Astrocyte (in vitro differentiated cells and primary cell): ENCODE data around the gene TRIM59. TPM values are rescaled to one million over a fixed set of nuclear protein-coding genes. Genes with fewer than 3 reads are reported as not detected.
A peak's percentile ranks its signal among the peaks of the same experiment; 100 is the strongest.

Experiments
- DNase-seq: peaks from one replicate; pipeline ENCODE4 v3.0.0-alpha.2; 2010; ENCODE audit warnings: low read depth
- FAIRE-seq: peaks from 2 replicates; lab custom pipeline; 2011; peaks lifted over from hg19 to GRCh38; lab: Jason Lieb, UNC
- H2AFZ ChIP-seq: 2 replicates; pipeline ENCODE4 v1.6.0; 2012; ENCODE audit warnings: low read depth, low read length, inconsistent platforms
- H3K27ac ChIP-seq: 2 replicates; pipeline ENCODE4 v1.5.1; 2011; ENCODE audit warnings: low read depth, low read length, inconsistent platforms
- H3K27me3 ChIP-seq: 2 replicates; pipeline ENCODE4 v1.6.0; 2011; ENCODE audit warnings: low read length, inconsistent platforms; ENCODE audit not compliant: insufficient read depth
- H3K36me3 ChIP-seq: 2 replicates; pipeline ENCODE4 v1.5.1; 2011; ENCODE audit warnings: low read length, inconsistent platforms; ENCODE audit not compliant: insufficient read depth
- H3K4me1 ChIP-seq: 2 replicates; pipeline ENCODE4 v1.5.1; 2011; ENCODE audit warnings: low read length, inconsistent platforms; ENCODE audit not compliant: insufficient read depth
- H3K4me2 ChIP-seq: 2 replicates; pipeline ENCODE4 v1.6.0; 2012; ENCODE audit warnings: low read length, inconsistent platforms
- H3K4me3 ChIP-seq: 2 replicates; pipeline ENCODE4 v1.5.1; 2011; ENCODE audit warnings: low read depth, mild to moderate bottlenecking, low read length, inconsistent platforms; ENCODE audit not compliant: insufficient read depth
- H3K79me2 ChIP-seq: 2 replicates; pipeline ENCODE4 v1.6.0; 2012; ENCODE audit warnings: mild to moderate bottlenecking, low read length, inconsistent platforms; ENCODE audit not compliant: insufficient read depth
- H3K9ac ChIP-seq: 2 replicates; pipeline ENCODE4 v1.6.0; 2012; ENCODE audit warnings: mild to moderate bottlenecking, low read length, inconsistent platforms
- H3K9me3 ChIP-seq: 2 replicates; pipeline ENCODE4 v1.5.1; 2012; ENCODE audit warnings: low read depth, mild to moderate bottlenecking, low read length, inconsistent platforms; ENCODE audit not compliant: insufficient read depth
- H4K20me1 ChIP-seq: 2 replicates; pipeline ENCODE4 v1.6.0; 2012; ENCODE audit warnings: low read length, inconsistent platforms; ENCODE audit not compliant: insufficient read depth
- H3K27ac Mint-ChIP-seq: one replicate; pipeline ENCODE4 v1.8.0; 2021; ENCODE audit warnings: mild to moderate bottlenecking, mixed read lengths; ENCODE audit not compliant: unreplicated experiment
- H3K27me3 Mint-ChIP-seq: one replicate; pipeline ENCODE4 v1.8.0; 2021; ENCODE audit warnings: low read depth, mixed read lengths; ENCODE audit not compliant: unreplicated experiment
- H3K36me3 Mint-ChIP-seq: one replicate; pipeline ENCODE4 v1.8.0; 2021; ENCODE audit warnings: low read depth, mixed read lengths; ENCODE audit not compliant: unreplicated experiment
- H3K4me1 Mint-ChIP-seq: one replicate; pipeline ENCODE4 v1.8.0; 2021; ENCODE audit warnings: low read depth, mixed read lengths; ENCODE audit not compliant: unreplicated experiment
- H3K4me3 Mint-ChIP-seq: one replicate; pipeline ENCODE4 v1.8.0; 2021; ENCODE audit warnings: mild to moderate bottlenecking, moderate library complexity, mixed read lengths; ENCODE audit not compliant: unreplicated experiment
- H3K9me3 Mint-ChIP-seq: one replicate; pipeline ENCODE4 v1.8.0; 2021; ENCODE audit warnings: mild to moderate bottlenecking, mixed read lengths; ENCODE audit not compliant: unreplicated experiment
- CTCF ChIP-seq: IDR thresholded peaks from 2 replicates; pipeline ENCODE4 v1.5.1; 2011; ENCODE audit warnings: low read depth, mild to moderate bottlenecking, inconsistent platforms, low read length, moderate library complexity; ENCODE audit not compliant: insufficient read depth
- EZH2 ChIP-seq: IDR thresholded peaks from 2 replicates; pipeline ENCODE4 v1.6.1; 2012; ENCODE audit warnings: mild to moderate bottlenecking, low read length, inconsistent platforms; ENCODE audit not compliant: insufficient read depth
- total RNA-seq: library from RNA; stranded (reverse); gene quantifications from 2 replicates; pipeline ENCODE4 v1.2.1, GENCODE V29; 2021

TRIM59 gene
- total RNA-seq, 1 donor from 2014 or later, result 20.6 TPM

DNA sequence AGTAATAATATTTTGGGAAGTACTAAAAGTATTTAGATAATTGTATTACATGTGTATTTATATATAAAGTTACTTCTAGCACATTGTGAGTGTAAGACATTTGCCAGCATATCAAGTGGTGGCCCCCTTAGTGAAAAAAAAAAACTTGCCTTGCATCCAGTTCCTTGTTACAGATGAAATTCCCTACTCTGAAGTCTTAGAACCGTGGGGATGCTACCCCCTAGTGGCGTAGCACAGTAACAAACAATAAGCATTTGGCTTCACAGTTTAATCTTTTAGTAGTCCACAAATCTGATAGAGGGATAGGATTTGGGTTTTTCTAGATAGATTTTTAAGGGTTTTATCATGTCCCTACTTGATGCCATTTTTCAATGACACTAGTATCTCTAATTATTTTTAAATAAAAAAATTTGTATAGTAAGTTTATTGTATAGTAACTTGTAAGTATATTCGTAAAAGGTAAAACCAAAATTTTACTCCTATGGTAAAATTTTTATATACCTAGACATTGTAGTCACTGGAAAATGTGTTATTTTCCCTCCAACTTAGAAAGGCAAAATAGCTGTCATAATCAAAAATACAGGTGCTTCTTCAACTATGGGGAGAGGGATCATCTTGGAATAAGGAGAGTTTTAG lies 35.9 kb downstream of the TRIM59 start:
- Histone ChIP-seq H3K79me2 (peaks cover 89% of the 10 kb centered on the region), H3K4me3 (no peak overlapping the region), H3K27me3 (no peaks in the 10 kb centered on the region), H3K9me3 (no peaks in the 10 kb centered on the region), H2AFZ (no peak overlapping the region), H3K36me3 (peaks cover 48% of the 10 kb centered on the region), H3K4me2 (no peak overlapping the region), H3K9ac (no peak overlapping the region), H4K20me1 (no peaks in the 10 kb centered on the region), H3K4me1 (no peaks in the 10 kb centered on the region), H3K27ac (no peak overlapping the region)
- TF ChIP-seq CTCF (peak; percentile 96), EZH2 (no peak)
- H3K4me1 Mint-ChIP-seq, result no peaks in the 10 kb centered on the region
- peaks cover 1% of the 10 kb centered on the region for H3K36me3 Mint-ChIP-seq
- peak; percentile 63 for DNase-seq
- no peaks in the 10 kb centered on the region for H3K9me3 Mint-ChIP-seq
- H3K27me3 Mint-ChIP-seq, result no peaks in the 10 kb centered on the region
- H3K27ac Mint-ChIP-seq, result no peak overlapping the region
- no peak for FAIRE-seq
- no peak overlapping the region for H3K4me3 Mint-ChIP-seq

DNA sequence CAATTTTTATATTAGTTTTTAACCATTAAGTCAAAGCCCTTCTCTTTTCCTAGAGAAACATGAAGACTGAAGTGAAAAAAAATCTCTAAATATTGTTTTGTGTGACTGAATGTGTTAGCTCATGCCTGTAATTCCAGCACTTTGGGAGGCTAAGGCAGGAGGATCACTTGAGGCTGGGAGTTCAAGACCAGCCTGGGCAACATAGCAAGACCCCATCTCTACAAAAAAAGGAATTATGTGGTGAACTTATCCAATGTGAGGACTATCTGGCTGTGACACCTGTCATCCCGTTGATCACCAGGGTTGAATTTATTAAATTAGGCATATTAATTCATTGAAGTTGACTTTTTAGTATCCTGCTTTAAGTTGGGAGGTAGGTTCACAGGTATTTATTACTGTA lies 37.1 kb downstream of the TRIM59 start:
- Histone ChIP-seq H3K4me3 (no peak overlapping the region), H4K20me1 (no peaks in the 10 kb centered on the region), H3K4me2 (no peak overlapping the region), H3K79me2 (peaks cover 89% of the 10 kb centered on the region), H3K4me1 (no peaks in the 10 kb centered on the region), H3K36me3 (peaks cover 44% of the 10 kb centered on the region), H3K9me3 (no peaks in the 10 kb centered on the region), H3K27ac (no peak overlapping the region), H2AFZ (no peak overlapping the region), H3K9ac (no peak overlapping the region), H3K27me3 (no peaks in the 10 kb centered on the region)
- no peaks in the 10 kb centered on the region for H3K4me1 Mint-ChIP-seq
- no peak for DNase-seq
- no peak overlapping the region for H3K27ac Mint-ChIP-seq
- no peak overlapping the region for H3K4me3 Mint-ChIP-seq
- no peak for TF ChIP-seq CTCF
- no peak for TF ChIP-seq EZH2
- H3K27me3 Mint-ChIP-seq, result no peaks in the 10 kb centered on the region
- no peak for FAIRE-seq
- H3K36me3 Mint-ChIP-seq, result no peaks in the 10 kb centered on the region
- H3K9me3 Mint-ChIP-seq, result no peaks in the 10 kb centered on the region
